WTC11 (cell line): ENCODE measurements around the gene GLI1. TPM values are rescaled to one million over a fixed set of nuclear protein-coding genes. Genes with fewer than 3 reads are reported as not detected.

Experiments
- ATAC-seq: fragments of 200-7000 bp; cut with Tn5 transposase; 2 replicates; pipeline ENCODE4 v1.10.0; 2021; ENCODE audit warnings: mild to moderate bottlenecking, moderate library complexity
- CTCF ChIA-PET: fragments of 300-600 bp; sonication (Branson Sonifier 250); formaldehyde crosslinking; loops from one replicate; lab custom pipeline; 2021; ENCODE audit warnings: antibody characterized with exemption; lab: Charles Lee
- POLR2A ChIA-PET: fragments of 350-600 bp; sonication (Branson Sonifier 250); formaldehyde crosslinking; loops from one replicate; lab custom pipeline; 2021; ENCODE audit warnings: antibody characterized with exemption; lab: Charles Lee
- DNase-seq: peaks from one replicate; pipeline ENCODE4 v3.0.0; 2021; ENCODE audit warnings: low spot score
- H3K27ac Mint-ChIP-seq: 2 replicates; pipeline ENCODE4 v1.8.0; 2021; ENCODE audit warnings: mixed read lengths
- H3K27me3 Mint-ChIP-seq: 2 replicates; pipeline ENCODE4 v1.8.0; 2021; ENCODE audit warnings: low read depth, mild to moderate bottlenecking, moderate library complexity, mixed read lengths
- H3K36me3 Mint-ChIP-seq: 2 replicates; pipeline ENCODE4 v1.8.0; 2021; ENCODE audit warnings: mixed read lengths
- H3K4me1 Mint-ChIP-seq: 2 replicates; pipeline ENCODE4 v1.8.0; 2022; ENCODE audit warnings: mixed read lengths
- H3K4me3 Mint-ChIP-seq: 2 replicates; pipeline ENCODE4 v1.8.0; 2021; ENCODE audit warnings: mild to moderate bottlenecking, moderate library complexity, mixed read lengths
- H3K9me3 Mint-ChIP-seq: 2 replicates; pipeline ENCODE4 v1.8.0; 2021; ENCODE audit warnings: mixed read lengths
- CBFB ChIP-seq: sonication (generic); formaldehyde crosslinking; IDR thresholded peaks from 2 replicates; pipeline ENCODE4 v1.8.1; 2022; ENCODE audit warnings: mild to moderate bottlenecking, low read depth, missing genetic modification reagents
- EMX1 ChIP-seq: fragments of 250-450 bp; sonication (Bioruptor Pico); IDR thresholded peaks from 2 replicates; pipeline ENCODE4 v1.8.0; 2021; ENCODE audit warnings: mild to moderate bottlenecking
- MXD4 ChIP-seq: fragments of 250-450 bp; sonication (Bioruptor Pico); IDR thresholded peaks from 2 replicates; pipeline ENCODE4 v1.8.0; 2021; ENCODE audit warnings: mild to moderate bottlenecking, moderate library complexity, borderline replicate concordance
- SP1 ChIP-seq: sonication (generic); formaldehyde crosslinking; conservative IDR thresholded peaks from 2 replicates; pipeline ENCODE4 v1.8.1; 2022; ENCODE audit warnings: missing genetic modification reagents
- ZNF121 ChIP-seq: sonication (generic); formaldehyde crosslinking; IDR thresholded peaks from 2 replicates; pipeline ENCODE4 v1.8.0; 2023; ENCODE audit warnings: missing genetic modification reagents
- ZNF263 ChIP-seq: sonication (generic); formaldehyde crosslinking; IDR thresholded peaks from 2 replicates; pipeline ENCODE4 v1.8.1; 2022; ENCODE audit warnings: low read depth, mild to moderate bottlenecking, moderate library complexity, missing genetic modification reagents
- ZNF396 ChIP-seq: fragments of 250-450 bp; sonication (Bioruptor Pico); IDR thresholded peaks from 2 replicates; pipeline ENCODE4 v1.8.0; 2021; ENCODE audit warnings: mild to moderate bottlenecking, moderate library complexity, borderline replicate concordance
- ZNF416 ChIP-seq: fragments of 250-450 bp; sonication (Bioruptor Pico); IDR thresholded peaks from 2 replicates; pipeline ENCODE4 v1.9.0; 2021; ENCODE audit warnings: mild to moderate bottlenecking, inconsistent platforms
- total RNA-seq: library from RNA; stranded (reverse); gene quantifications from 3 replicates; pipeline ENCODE4 v1.2.3, GENCODE V29; 2021
- TF ChIP-seq, protein P1 (sequence below): sonication (generic); formaldehyde crosslinking; IDR thresholded peaks from 2 replicates; pipeline ENCODE4 v1.8.0; 2023; ENCODE audit warnings: missing genetic modification reagents, mild to moderate bottlenecking, borderline replicate concordance
- TF ChIP-seq, protein P2 (sequence below): fragments of 250-450 bp; sonication (Bioruptor Pico); IDR thresholded peaks from 2 replicates; pipeline ENCODE4 v1.9.0; 2021; ENCODE audit warnings: mild to moderate bottlenecking, borderline replicate concordance
- TF ChIP-seq, protein P3 (sequence below): sonication (generic); formaldehyde crosslinking; IDR thresholded peaks from 2 replicates; pipeline ENCODE4 v1.8.0; 2022; ENCODE audit warnings: mild to moderate bottlenecking, missing genetic modification reagents
- TF ChIP-seq, protein P4 (sequence below): fragments of 250-450 bp; sonication (Bioruptor Pico); IDR thresholded peaks from 2 replicates; pipeline ENCODE4 v1.9.0; 2021; ENCODE audit warnings: mild to moderate bottlenecking
- TF ChIP-seq, protein P5 (sequence below): sonication (generic); formaldehyde crosslinking; IDR thresholded peaks from 2 replicates; pipeline ENCODE4 v1.8.0; 2023; ENCODE audit warnings: missing genetic modification reagents
- TF ChIP-seq, protein P6 (sequence below): sonication (generic); formaldehyde crosslinking; IDR thresholded peaks from 2 replicates; pipeline ENCODE4 v1.8.1; 2023; ENCODE audit warnings: mild to moderate bottlenecking, missing genetic modification reagents, moderate library complexity
- TF ChIP-seq, protein P7 (sequence below): fragments of 250-450 bp; sonication (Bioruptor Pico); IDR thresholded peaks from 2 replicates; pipeline ENCODE4 v1.9.0; 2021; ENCODE audit warnings: mild to moderate bottlenecking
- TF ChIP-seq, protein P8 (sequence below): fragments of 250-450 bp; sonication (Bioruptor Pico); IDR thresholded peaks from 2 replicates; pipeline ENCODE4 v2.1.2; 2022; ENCODE audit warnings: mild to moderate bottlenecking, moderate library complexity

GLI1 gene
- total RNA-seq, 1 experiment from 2014 or later, result 16.2 TPM

DNA sequence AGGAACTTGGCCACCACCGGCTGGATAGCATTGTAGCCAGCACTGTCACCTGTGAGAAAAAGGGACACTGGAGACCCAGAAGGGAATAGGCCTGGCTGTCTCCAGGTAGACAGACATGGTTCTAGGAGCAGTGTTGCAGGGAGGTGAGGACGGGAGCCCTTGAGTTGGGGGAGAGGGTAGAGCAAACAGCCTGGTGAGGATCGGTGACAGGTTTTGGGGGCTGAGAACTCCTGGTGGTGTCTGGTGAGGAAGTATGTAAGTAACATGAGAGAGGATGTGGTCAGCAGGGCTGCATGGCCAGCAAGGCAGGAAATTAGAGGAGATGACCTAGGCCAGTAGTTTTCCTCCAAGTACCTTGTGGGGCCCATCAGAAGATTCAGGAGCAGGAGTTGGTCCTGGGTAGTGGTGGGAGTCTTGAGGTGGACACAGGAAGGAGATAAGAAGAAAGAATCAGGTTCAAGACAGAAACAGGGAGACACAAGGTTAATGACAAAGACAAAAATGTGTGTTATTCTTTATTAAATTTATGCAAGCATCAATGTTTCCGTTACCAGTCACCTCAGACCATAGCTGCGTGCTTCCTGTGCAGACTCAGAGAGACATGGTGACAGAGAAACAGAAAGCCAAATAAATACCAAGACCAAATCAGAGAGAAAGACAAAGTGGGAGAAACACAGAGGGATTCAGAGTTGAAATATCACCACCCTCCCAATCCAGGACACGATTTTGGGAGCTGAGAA, 20.0 kb downstream of the GLI1 start, which contains the start of gene ARHGAP9:
TSS of gene ARHGAP9 (minus strand) at position 491 of the 740 bp plus-strand sequence. CDS start at position 31, 460 bp downstream.
- ATAC-seq, result no peak
- POLR2A ChIA-PET, result no interaction called here
- DNase-seq, result no peak
- Mint-ChIP-seq H3K36me3 (no peaks in the 10 kb centered on the region), H3K9me3 (no peaks in the 10 kb centered on the region), H3K27ac (no peak within 1 kb of the TSS), H3K27me3 (peaks cover 67% of the 10 kb centered on the region), H3K4me1 (peaks cover 46% of the 10 kb centered on the region), H3K4me3 (no peak within 1 kb of the TSS)
- CTCF ChIA-PET, result interaction anchor here (1.6 to 3.2 kb wide), 2 partner anchors 19 to 21 kb away, joined by 4 to 13 read pairs; partner anchors contain the start of gene GLI1
- TF ChIP-seq, protein P1, sequence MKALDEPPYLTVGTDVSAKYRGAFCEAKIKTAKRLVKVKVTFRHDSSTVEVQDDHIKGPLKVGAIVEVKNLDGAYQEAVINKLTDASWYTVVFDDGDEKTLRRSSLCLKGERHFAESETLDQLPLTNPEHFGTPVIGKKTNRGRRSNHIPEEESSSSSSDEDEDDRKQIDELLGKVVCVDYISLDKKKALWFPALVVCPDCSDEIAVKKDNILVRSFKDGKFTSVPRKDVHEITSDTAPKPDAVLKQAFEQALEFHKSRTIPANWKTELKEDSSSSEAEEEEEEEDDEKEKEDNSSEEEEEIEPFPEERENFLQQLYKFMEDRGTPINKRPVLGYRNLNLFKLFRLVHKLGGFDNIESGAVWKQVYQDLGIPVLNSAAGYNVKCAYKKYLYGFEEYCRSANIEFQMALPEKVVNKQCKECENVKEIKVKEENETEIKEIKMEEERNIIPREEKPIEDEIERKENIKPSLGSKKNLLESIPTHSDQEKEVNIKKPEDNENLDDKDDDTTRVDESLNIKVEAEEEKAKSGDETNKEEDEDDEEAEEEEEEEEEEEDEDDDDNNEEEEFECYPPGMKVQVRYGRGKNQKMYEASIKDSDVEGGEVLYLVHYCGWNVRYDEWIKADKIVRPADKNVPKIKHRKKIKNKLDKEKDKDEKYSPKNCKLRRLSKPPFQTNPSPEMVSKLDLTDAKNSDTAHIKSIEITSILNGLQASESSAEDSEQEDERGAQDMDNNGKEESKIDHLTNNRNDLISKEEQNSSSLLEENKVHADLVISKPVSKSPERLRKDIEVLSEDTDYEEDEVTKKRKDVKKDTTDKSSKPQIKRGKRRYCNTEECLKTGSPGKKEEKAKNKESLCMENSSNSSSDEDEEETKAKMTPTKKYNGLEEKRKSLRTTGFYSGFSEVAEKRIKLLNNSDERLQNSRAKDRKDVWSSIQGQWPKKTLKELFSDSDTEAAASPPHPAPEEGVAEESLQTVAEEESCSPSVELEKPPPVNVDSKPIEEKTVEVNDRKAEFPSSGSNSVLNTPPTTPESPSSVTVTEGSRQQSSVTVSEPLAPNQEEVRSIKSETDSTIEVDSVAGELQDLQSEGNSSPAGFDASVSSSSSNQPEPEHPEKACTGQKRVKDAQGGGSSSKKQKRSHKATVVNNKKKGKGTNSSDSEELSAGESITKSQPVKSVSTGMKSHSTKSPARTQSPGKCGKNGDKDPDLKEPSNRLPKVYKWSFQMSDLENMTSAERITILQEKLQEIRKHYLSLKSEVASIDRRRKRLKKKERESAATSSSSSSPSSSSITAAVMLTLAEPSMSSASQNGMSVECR, result no peak
- no peak for TF ChIP-seq ZNF121
- no peak for TF ChIP-seq CBFB (CRISPR knock-in tag)
- TF ChIP-seq, protein P2, sequence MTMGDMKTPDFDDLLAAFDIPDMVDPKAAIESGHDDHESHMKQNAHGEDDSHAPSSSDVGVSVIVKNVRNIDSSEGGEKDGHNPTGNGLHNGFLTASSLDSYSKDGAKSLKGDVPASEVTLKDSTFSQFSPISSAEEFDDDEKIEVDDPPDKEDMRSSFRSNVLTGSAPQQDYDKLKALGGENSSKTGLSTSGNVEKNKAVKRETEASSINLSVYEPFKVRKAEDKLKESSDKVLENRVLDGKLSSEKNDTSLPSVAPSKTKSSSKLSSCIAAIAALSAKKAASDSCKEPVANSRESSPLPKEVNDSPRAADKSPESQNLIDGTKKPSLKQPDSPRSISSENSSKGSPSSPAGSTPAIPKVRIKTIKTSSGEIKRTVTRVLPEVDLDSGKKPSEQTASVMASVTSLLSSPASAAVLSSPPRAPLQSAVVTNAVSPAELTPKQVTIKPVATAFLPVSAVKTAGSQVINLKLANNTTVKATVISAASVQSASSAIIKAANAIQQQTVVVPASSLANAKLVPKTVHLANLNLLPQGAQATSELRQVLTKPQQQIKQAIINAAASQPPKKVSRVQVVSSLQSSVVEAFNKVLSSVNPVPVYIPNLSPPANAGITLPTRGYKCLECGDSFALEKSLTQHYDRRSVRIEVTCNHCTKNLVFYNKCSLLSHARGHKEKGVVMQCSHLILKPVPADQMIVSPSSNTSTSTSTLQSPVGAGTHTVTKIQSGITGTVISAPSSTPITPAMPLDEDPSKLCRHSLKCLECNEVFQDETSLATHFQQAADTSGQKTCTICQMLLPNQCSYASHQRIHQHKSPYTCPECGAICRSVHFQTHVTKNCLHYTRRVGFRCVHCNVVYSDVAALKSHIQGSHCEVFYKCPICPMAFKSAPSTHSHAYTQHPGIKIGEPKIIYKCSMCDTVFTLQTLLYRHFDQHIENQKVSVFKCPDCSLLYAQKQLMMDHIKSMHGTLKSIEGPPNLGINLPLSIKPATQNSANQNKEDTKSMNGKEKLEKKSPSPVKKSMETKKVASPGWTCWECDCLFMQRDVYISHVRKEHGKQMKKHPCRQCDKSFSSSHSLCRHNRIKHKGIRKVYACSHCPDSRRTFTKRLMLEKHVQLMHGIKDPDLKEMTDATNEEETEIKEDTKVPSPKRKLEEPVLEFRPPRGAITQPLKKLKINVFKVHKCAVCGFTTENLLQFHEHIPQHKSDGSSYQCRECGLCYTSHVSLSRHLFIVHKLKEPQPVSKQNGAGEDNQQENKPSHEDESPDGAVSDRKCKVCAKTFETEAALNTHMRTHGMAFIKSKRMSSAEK (CRISPR knock-in tag), result no peak
- TF ChIP-seq, protein P3, sequence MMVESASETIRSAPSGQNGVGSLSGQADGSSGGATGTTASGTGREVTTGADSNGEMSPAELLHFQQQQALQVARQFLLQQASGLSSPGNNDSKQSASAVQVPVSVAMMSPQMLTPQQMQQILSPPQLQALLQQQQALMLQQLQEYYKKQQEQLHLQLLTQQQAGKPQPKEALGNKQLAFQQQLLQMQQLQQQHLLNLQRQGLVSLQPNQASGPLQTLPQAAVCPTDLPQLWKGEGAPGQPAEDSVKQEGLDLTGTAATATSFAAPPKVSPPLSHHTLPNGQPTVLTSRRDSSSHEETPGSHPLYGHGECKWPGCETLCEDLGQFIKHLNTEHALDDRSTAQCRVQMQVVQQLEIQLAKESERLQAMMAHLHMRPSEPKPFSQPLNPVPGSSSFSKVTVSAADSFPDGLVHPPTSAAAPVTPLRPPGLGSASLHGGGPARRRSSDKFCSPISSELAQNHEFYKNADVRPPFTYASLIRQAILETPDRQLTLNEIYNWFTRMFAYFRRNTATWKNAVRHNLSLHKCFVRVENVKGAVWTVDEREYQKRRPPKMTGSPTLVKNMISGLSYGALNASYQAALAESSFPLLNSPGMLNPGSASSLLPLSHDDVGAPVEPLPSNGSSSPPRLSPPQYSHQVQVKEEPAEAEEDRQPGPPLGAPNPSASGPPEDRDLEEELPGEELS, result no peak

DNA sequence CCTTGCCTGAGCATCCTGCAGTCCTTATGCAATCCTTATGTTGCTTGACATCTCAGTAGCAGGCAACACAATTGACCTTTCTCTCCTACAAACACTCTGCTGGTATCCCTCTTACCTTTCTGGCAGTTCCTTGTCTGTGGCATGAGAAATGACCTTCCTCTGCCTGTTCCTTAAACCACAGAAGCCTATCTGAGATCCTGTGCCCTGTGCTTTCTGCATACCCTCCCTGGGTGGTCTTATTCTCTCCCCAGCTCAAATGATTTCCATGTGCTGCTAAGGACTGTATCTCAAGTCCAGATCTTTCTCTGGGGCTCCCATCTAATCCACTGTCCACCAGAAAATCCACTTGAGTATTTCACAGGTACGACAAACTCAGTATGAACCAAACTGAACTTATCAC, 22.1 kb downstream of the GLI1 start:
- Mint-ChIP-seq H3K4me3 (no peak overlapping the region), H3K27me3 (peaks cover 46% of the 10 kb centered on the region), H3K27ac (peak overlapping the region; percentile 8; the same call in 1 of the 2 replicates), H3K4me1 (peaks cover 35% of the 10 kb centered on the region), H3K36me3 (no peaks in the 10 kb centered on the region), H3K9me3 (no peaks in the 10 kb centered on the region)
- DNase-seq (no peak), ATAC-seq (no peak; the same call in 1 of the 2 replicates)
- ChIA-PET CTCF (interaction anchor here (3.2 kb wide), 1 partner anchor 23 kb away, joined by 13 read pairs; the partner anchor contains the start of gene GLI1), POLR2A (no interaction called here)
- TF ChIP-seq, protein P4, sequence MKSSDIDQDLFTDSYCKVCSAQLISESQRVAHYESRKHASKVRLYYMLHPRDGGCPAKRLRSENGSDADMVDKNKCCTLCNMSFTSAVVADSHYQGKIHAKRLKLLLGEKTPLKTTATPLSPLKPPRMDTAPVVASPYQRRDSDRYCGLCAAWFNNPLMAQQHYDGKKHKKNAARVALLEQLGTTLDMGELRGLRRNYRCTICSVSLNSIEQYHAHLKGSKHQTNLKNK, result no peak
- TF ChIP-seq ZNF416 (CRISPR knock-in tag) (no peak), SP1 (no peak), EMX1 (CRISPR knock-in tag) (no peak), ZNF396 (CRISPR knock-in tag) (no peak), MXD4 (CRISPR knock-in tag) (no peak), ZNF263 (CRISPR knock-in tag) (no peak)
- TF ChIP-seq, protein P5, sequence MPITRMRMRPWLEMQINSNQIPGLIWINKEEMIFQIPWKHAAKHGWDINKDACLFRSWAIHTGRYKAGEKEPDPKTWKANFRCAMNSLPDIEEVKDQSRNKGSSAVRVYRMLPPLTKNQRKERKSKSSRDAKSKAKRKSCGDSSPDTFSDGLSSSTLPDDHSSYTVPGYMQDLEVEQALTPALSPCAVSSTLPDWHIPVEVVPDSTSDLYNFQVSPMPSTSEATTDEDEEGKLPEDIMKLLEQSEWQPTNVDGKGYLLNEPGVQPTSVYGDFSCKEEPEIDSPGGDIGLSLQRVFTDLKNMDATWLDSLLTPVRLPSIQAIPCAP (CRISPR knock-in tag), result no peak
- TF ChIP-seq, protein P6, sequence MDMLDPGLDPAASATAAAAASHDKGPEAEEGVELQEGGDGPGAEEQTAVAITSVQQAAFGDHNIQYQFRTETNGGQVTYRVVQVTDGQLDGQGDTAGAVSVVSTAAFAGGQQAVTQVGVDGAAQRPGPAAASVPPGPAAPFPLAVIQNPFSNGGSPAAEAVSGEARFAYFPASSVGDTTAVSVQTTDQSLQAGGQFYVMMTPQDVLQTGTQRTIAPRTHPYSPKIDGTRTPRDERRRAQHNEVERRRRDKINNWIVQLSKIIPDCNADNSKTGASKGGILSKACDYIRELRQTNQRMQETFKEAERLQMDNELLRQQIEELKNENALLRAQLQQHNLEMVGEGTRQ (CRISPR knock-in tag), result no peak
- TF ChIP-seq, protein P7, sequence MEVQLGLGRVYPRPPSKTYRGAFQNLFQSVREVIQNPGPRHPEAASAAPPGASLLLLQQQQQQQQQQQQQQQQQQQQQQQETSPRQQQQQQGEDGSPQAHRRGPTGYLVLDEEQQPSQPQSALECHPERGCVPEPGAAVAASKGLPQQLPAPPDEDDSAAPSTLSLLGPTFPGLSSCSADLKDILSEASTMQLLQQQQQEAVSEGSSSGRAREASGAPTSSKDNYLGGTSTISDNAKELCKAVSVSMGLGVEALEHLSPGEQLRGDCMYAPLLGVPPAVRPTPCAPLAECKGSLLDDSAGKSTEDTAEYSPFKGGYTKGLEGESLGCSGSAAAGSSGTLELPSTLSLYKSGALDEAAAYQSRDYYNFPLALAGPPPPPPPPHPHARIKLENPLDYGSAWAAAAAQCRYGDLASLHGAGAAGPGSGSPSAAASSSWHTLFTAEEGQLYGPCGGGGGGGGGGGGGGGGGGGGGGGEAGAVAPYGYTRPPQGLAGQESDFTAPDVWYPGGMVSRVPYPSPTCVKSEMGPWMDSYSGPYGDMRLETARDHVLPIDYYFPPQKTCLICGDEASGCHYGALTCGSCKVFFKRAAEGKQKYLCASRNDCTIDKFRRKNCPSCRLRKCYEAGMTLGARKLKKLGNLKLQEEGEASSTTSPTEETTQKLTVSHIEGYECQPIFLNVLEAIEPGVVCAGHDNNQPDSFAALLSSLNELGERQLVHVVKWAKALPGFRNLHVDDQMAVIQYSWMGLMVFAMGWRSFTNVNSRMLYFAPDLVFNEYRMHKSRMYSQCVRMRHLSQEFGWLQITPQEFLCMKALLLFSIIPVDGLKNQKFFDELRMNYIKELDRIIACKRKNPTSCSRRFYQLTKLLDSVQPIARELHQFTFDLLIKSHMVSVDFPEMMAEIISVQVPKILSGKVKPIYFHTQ (CRISPR knock-in tag), result no peak
- TF ChIP-seq, protein P8, sequence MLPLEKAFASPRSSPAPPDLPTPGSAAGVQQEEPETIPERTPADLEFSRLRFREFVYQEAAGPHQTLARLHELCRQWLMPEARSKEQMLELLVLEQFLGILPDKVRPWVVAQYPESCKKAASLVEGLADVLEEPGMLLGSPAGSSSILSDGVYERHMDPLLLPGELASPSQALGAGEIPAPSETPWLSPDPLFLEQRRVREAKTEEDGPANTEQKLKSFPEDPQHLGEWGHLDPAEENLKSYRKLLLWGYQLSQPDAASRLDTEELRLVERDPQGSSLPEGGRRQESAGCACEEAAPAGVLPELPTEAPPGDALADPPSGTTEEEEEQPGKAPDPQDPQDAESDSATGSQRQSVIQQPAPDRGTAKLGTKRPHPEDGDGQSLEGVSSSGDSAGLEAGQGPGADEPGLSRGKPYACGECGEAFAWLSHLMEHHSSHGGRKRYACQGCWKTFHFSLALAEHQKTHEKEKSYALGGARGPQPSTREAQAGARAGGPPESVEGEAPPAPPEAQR (CRISPR knock-in tag), result no peak
